Psoas muscle (tissue), 8 donors: ENCODE measurements around the gene S100A16. TPM values are rescaled to one million over a fixed set of nuclear protein-coding genes. Genes with fewer than 3 reads are reported as not detected.
"Not testable (repeated sequence)": the region's sequence is repeated elsewhere in the genome, so short reads cannot be mapped to it uniquely, and the experiment has no call there.

ENCODE experiments used
- ATAC-seq, 4 donors: fragments of 200-7000 bp; cut with Tn5 transposase; one replicate each; pipeline ENCODE4 v1.9.1; 2020; ENCODE audit warnings: moderate library complexity in 3 of 4, mild to moderate bottlenecking in 2 of 4
- DNase-seq, 2 donors: peaks; one replicate each; pipeline ENCODE4 v3.0.0-alpha.2; 2020
- H3K27ac ChIP-seq: fragments of 200-600 bp; one replicate; pipeline ENCODE4 v1.8.0; 2022
- H3K27me3 ChIP-seq, 3 donors: fragments of 200-600 bp in 1 of 3; one replicate each; pipeline versions ENCODE4 v1.6.1 to v1.8.0; 2013 to 2022; ENCODE audit warnings: low read length in 2 of 3, mild to moderate bottlenecking in 2 of 3, moderate library complexity in 1 of 3; ENCODE audit not compliant: insufficient read depth in 3 of 3
- H3K36me3 ChIP-seq, 2 donors: fragments of 200-600 bp in 1 of 2; one replicate each; pipeline versions ENCODE4 v1.6.1 to v1.8.0; 2013 to 2022; ENCODE audit warnings: low read depth in 1 of 2, mild to moderate bottlenecking in 1 of 2, moderate library complexity in 1 of 2; ENCODE audit not compliant: insufficient read depth in 1 of 2
- H3K4me1 ChIP-seq: fragments of 200-600 bp; one replicate; pipeline ENCODE4 v1.8.0; 2022
- H3K4me3 ChIP-seq: fragments of 200-600 bp; one replicate; pipeline ENCODE4 v1.8.0; 2022; ENCODE audit warnings: mild to moderate bottlenecking
- H3K9me3 ChIP-seq: fragments of 200-600 bp; one replicate; pipeline ENCODE4 v1.8.0; 2022
- WGBS, 3 donors: extraction: QIAGEN DNeasy Blood & Tissue Kit; methylation state at CpG; one replicate each; pipeline versions ENCODE4 v1.1.6 to v1.1.7; 2013; 5-methylcytosine and 5-hydroxymethylcytosine counted together
- intact Hi-C, 2 donors: fragments of 100-400 bp; cut with DNase I; formaldehyde crosslinking; loops; one replicate each; pipeline versions ENCODE4 v1.11.0 to v1.14.2; 2022
- polyA plus RNA-seq, 3 donors: library from polyadenylated mRNA; stranded (reverse); fragments of 200-250 nt; gene quantifications; one replicate each; pipeline ENCODE4 v1.2.3, GENCODE V29; 2013
- total RNA-seq, 4 donors: library from RNA; stranded (reverse); fragmentation: NEBNext Ultra II Directional in 2 of 4; extraction: Animal tissue kit (Norgen Biotek cat#: 25700) in 2 of 4; gene quantifications; one replicate each; pipeline versions ENCODE4 v1.2.1 to v1.2.4, GENCODE V29; 2021 to 2023
- TF ChIP-seq, protein P1 (sequence below): fragments of 200-600 bp; IDR thresholded peaks from one replicate; pipeline ENCODE4 v1.8.0; 2022; ENCODE audit warnings: antibody characterized with exemption
- donor health status: healthy with polysubstance abuse.
- donor health status: DM: no; HTN: no; CAD: no; lungs with moderate emphysema.
- donor health status: Bipolar disorder and iron deficiency.
- donor health status: healthy.
- donor health status: DM: yes; HTN: yes; CAD: no.
- donor health status: DM: no; HTN: no; CAD: no.
- donor health status: DM: no; HTN: no; CAD: no.
- donor health status: DM: yes; HTN: yes; CAD: no.

The S100A16 gene
- total and polyA plus RNA-seq, 7 donors, result 23.3 to 251 (median 38.1) TPM

DNA sequence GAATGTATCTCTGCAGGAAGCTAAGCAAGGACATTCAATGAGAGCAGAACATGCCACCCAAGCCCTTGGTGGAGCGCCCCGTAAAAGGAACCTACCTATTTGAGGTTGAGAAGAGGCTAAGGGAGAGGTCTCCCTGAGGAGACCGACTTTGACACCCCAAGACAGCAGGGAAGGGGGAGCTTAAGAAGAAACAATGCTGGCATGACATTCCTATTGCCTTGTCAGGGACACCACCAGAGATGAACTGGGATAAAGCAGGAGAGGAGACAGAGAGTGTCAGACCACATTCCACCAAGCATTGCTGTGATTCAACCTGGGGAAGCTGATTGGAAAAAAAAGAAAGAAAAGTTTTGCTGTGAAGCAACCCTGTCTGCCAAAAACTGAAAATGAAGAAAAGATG lies 34.0 kb downstream of the S100A16 start:
- H3K36me3 ChIP-seq, result no peaks in the 10 kb centered on the region
- intact Hi-C loops, result loop anchor here in 1 of 2 donors (10.0 kb wide), 1 partner anchor 166 kb away; no protein-coding TSS in a partner anchor
- peaks cover 0 to 7% (median 0%) of the 10 kb centered on the region in 3 donors for H3K27me3 ChIP-seq

DNA sequence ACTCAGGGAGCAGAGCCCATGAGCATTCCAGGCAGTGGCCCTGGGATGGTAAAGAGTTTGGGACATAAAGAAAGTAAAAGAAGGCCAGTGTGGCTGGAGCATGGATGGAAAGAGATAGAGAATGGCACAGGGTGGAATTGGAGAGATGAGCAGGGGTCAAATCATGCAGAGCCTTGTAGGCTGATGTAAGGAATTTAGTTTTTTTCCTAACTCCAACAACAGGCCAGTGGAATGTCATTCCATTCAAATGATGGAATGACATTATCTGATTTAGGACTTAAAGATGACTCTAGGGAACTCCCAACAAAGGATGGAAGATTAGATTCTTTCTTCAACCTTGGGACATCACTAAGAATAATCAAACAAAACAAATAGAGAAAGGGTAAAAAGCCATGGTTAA lies 34.4 kb downstream of the S100A16 start:
- Histone ChIP-seq H3K4me3 (no peak overlapping the region), H3K4me1 (no peaks in the 10 kb centered on the region), H3K9me3 (no peaks in the 10 kb centered on the region), H3K27me3 (peaks cover 0 to 7% (median 0%) of the 10 kb centered on the region in 3 donors), H3K27ac (no peak overlapping the region), H3K36me3 (no peaks in the 10 kb centered on the region)
- ATAC-seq (no peak), DNase-seq (no peak)
- intact Hi-C loops, result loop anchor here in 1 of 2 donors (10.0 kb wide), 1 partner anchor 166 kb away; no protein-coding TSS in a partner anchor
- TF ChIP-seq, protein P1, sequence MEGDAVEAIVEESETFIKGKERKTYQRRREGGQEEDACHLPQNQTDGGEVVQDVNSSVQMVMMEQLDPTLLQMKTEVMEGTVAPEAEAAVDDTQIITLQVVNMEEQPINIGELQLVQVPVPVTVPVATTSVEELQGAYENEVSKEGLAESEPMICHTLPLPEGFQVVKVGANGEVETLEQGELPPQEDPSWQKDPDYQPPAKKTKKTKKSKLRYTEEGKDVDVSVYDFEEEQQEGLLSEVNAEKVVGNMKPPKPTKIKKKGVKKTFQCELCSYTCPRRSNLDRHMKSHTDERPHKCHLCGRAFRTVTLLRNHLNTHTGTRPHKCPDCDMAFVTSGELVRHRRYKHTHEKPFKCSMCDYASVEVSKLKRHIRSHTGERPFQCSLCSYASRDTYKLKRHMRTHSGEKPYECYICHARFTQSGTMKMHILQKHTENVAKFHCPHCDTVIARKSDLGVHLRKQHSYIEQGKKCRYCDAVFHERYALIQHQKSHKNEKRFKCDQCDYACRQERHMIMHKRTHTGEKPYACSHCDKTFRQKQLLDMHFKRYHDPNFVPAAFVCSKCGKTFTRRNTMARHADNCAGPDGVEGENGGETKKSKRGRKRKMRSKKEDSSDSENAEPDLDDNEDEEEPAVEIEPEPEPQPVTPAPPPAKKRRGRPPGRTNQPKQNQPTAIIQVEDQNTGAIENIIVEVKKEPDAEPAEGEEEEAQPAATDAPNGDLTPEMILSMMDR, result no peak

More for the DNA sequence above, 34.0 kb downstream of the S100A16 start:
- Histone ChIP-seq H3K4me1 (no peaks in the 10 kb centered on the region), H3K4me3 (no peak overlapping the region), H3K9me3 (no peaks in the 10 kb centered on the region), H3K27ac (no peak overlapping the region)
- WGBS, 3 donors, result 81 to 85% (median 84%) methylated on average over 3 of the region's 3 CpGs
- DNase-seq (no peak), ATAC-seq (no peak)
- TF ChIP-seq, protein P1, result no peak

DNA sequence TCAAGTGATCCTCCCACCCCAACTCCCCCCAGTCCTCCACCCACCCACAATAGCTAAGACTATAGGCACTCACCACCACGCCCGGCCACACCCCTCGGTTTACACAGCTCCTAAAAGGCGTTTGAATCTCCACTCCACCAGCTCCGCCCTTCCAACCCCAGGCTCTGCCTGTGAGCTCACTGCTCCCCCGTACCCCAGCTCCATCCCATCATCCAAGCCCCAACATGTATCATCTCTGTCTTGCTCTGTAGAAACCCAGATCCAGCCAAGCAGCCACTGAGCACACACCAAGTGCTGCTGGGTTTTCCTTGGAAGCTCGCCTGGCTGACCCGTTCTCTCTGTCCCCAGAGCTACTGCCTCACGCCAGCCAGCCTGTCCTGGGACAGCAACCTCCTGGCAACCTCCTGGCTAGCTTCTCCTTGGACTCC lies 35.3 kb downstream of the S100A16 start:
- TF ChIP-seq, protein P1, result no peak
- 40 to 67% (median 48%) methylated on average over 9 of the region's 9 CpGs for WGBS, 3 donors

DNA sequence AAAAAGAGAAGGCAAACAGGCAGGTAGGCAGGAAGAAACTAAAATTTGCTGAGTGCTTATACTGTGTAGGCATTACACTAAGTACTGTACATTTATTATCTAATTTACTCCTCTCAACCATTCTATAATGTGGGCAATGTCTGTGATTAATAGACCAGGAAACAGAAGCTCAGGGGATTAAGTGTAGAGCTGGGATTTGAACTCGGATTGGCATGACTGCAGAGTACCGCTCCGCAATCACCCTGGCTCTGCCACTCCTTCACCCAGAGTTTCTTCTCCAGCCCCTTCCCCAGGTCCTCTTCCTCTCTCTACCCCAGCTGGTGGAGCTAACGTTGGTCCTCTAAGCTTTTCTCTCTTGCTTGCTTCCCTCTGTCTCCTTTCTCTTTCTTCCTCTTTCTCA lies 35.8 kb downstream of the S100A16 start:
- Histone ChIP-seq H3K4me1 (peaks cover 10% of the 10 kb centered on the region), H3K36me3 (no peaks in the 10 kb centered on the region), H3K9me3 (no peaks in the 10 kb centered on the region), H3K27me3 (peaks cover 0 to 7% (median 0%) of the 10 kb centered on the region in 3 donors), H3K27ac (no peak overlapping the region), H3K4me3 (no peak overlapping the region)
- TF ChIP-seq, protein P1, result no peak
- ATAC-seq (no peak), DNase-seq (no peak)
- 63 to 68% (median 65%) methylated on average over 4 of the region's 4 CpGs for WGBS, 3 donors
- intact Hi-C loops, result loop anchor here in 1 of 2 donors (10.0 kb wide), 1 partner anchor 168 kb away; no protein-coding TSS in a partner anchor

More for the DNA sequence above, 35.3 kb downstream of the S100A16 start:
- H3K27me3 ChIP-seq, result peaks cover 0 to 7% (median 0%) of the 10 kb centered on the region in 3 donors
- H3K36me3 ChIP-seq, result no peaks in the 10 kb centered on the region
- no peak overlapping the region for H3K27ac ChIP-seq
- DNase-seq (no peak), ATAC-seq (no peak)
- no peaks in the 10 kb centered on the region for H3K9me3 ChIP-seq
- H3K4me1 ChIP-seq, result peaks cover 5% of the 10 kb centered on the region
- no peak overlapping the region for H3K4me3 ChIP-seq
- intact Hi-C loops, result loop anchor here in 1 of 2 donors (10.0 kb wide), 1 partner anchor 167 kb away; no protein-coding TSS in a partner anchor

DNA sequence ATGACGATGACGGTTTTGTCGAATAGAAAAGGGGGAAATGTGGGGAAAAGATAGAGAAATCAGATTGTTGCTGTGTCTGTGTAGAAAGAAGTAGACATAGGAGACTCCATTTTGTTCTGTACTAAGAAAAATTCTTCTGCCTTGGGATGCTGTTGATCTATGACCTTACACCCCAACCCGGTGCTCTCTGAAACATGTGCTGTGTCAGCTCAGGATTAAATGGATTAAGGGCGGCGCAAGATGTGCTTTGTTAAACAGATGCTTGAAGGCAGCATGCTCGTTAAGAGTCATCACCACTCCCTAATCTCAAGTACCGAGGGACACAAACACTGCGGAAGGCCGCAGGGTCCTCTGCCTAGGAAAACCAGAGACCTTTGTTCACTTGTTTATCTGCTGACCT lies 37.4 kb downstream of the S100A16 start:
- 72 to 88% (median 81%) methylated on average over 9 to 10 of the region's 10 CpGs for WGBS, 3 donors
- ATAC-seq, H3K27ac ChIP-seq, H3K9me3 ChIP-seq, DNase-seq, H3K36me3 ChIP-seq, H3K4me3 ChIP-seq, H3K27me3 ChIP-seq: not testable (repeated sequence)
- peaks cover 14% of the 10 kb centered on the region for H3K4me1 ChIP-seq
- intact Hi-C loops, result loop anchor here in 1 of 2 donors (10.0 kb wide), 1 partner anchor 169 kb away; no protein-coding TSS in a partner anchor

DNA sequence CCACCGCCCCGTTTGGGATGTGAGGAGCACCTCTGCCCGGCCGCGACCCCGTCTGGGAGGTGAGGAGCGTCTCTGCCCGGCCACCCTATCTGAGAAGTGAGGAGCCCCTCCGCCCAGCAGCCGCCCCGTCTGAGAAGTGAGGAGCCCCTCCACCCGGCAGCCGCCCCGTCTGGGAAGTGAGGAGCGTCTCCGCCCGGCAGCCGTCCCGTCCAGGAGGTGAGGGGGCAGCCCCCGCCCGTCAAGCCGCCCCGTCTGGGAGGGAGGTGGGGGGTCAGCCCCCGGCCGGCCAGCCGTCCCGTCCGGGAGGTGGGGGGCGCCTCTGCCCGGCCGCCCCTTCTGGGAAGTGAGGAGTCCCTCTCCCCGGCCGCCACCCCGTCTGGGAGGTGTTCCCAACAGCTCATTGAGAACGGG lies 37.9 kb downstream of the S100A16 start:
- H3K4me1 ChIP-seq, result peaks cover 14% of the 10 kb centered on the region
- H3K9me3 ChIP-seq, H3K27ac ChIP-seq, ATAC-seq, H3K4me3 ChIP-seq, H3K27me3 ChIP-seq, DNase-seq, H3K36me3 ChIP-seq: not testable (repeated sequence)
- intact Hi-C loops, result loop anchor here in 1 of 2 donors (10.0 kb wide), 1 partner anchor 170 kb away; no protein-coding TSS in a partner anchor
- WGBS, 3 donors, result 93 to 96% (median 96%) methylated on average over 20 to 35 of the region's 35 CpGs
